ENCODE results near the gene ABCB11.

DNA sequence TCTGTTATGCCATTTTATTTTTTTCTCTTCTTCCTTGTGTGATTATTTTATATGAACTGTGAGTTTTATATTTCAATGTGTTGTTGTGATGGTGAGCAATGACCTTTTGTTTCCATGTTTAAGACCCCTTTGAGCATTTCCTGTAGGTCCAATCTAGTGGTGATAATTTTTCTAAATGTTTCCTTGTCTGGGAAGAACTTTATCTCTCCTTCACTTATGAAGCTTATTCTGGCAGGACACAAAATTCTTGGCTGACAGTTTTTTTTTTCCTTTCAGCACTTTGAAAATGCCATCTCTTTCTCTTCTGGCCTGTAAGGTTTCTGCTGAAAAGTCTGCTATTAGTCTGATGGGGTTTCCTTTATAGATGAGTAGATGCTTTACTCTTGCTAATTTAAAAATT, 76.9 kb downstream of the ABCB11 start:
- TF ChIP-seq CTCF (IDR thresholded peaks at IDR 0.05; ENCODE audit: low read length) (no peak), EZH2phosphoT487 (IDR thresholded peaks at IDR 0.05; ENCODE audit: low read length) (no peak)
